Upper lobe of right lung (tissue), 1 donor: Measurements from ENCODE around the gene WDPCP. TPM values are rescaled to one million over a fixed set of nuclear protein-coding genes. Genes with fewer than 3 reads are reported as not detected.
"Not testable (repeated sequence)": the region's sequence is repeated elsewhere in the genome, so short reads cannot be mapped to it uniquely, and the experiment has no call there.

Source experiments
- ATAC-seq: fragments of 200-7000 bp; cut with Tn5 transposase; one replicate; pipeline ENCODE4 v1.9.1; 2020; ENCODE audit warnings: mild to moderate bottlenecking, moderate library complexity
- DNase-seq: peaks from one replicate; pipeline ENCODE4 v3.0.0-alpha.2; 2020
- H3K27ac ChIP-seq: fragments of 200-600 bp; one replicate; pipeline ENCODE4 v1.8.0; 2022
- H3K27me3 ChIP-seq: fragments of 200-600 bp; one replicate; pipeline ENCODE4 v1.8.0; 2022; ENCODE audit warnings: mild to moderate bottlenecking
- H3K36me3 ChIP-seq: fragments of 200-600 bp; one replicate; pipeline ENCODE4 v1.8.0; 2022
- H3K4me1 ChIP-seq: fragments of 200-600 bp; one replicate; pipeline ENCODE4 v1.8.0; 2022
- H3K4me3 ChIP-seq: fragments of 200-600 bp; one replicate; pipeline ENCODE4 v1.8.0; 2022; ENCODE audit warnings: mild to moderate bottlenecking
- H3K9me3 ChIP-seq: fragments of 200-600 bp; one replicate; pipeline ENCODE4 v1.8.0; 2022
- CTCF ChIP-seq: fragments of 200-600 bp; IDR thresholded peaks from one replicate; pipeline ENCODE4 v1.8.0; 2022; ENCODE audit warnings: antibody characterized with exemption
- intact Hi-C: fragments of 100-400 bp; cut with DNase I; formaldehyde crosslinking; loops from one replicate; pipeline ENCODE4 v1.11.0; 2022
- total RNA-seq: library from RNA; stranded (reverse); fragmentation: NEBNext Ultra II Directional; extraction: Animal tissue kit (Norgen Biotek cat#: 25700); gene quantifications from one replicate; pipeline ENCODE4 v1.2.1, GENCODE V29; 2021
- donor health status: DM: no; HTN: yes; CAD: no; lungs with severe emphysema.

The WDPCP gene
- total RNA-seq, 1 donor from 2014 or later = 8.6 TPM

GRCh38 chr2:63486861-63487290 is 101.4 kb downstream of the WDPCP start:
- H3K27me3 ChIP-seq = no peaks in the 10 kb centered on the region
- H3K27ac ChIP-seq = no peak overlapping the region
- ATAC-seq (no peak), DNase-seq (no peak)
- no peaks in the 10 kb centered on the region for H3K4me1 ChIP-seq
- no peaks in the 10 kb centered on the region for H3K9me3 ChIP-seq
- no peaks in the 10 kb centered on the region for H3K36me3 ChIP-seq
- intact Hi-C loops = no loop called here
- no peak overlapping the region for H3K4me3 ChIP-seq
- TF ChIP-seq CTCF = no peak

- Histone ChIP-seq H3K4me3 (no peak overlapping the region), H3K27ac (no peak overlapping the region), H3K4me1 (no peaks in the 10 kb centered on the region), H3K27me3 (no peaks in the 10 kb centered on the region), H3K9me3 (no peaks in the 10 kb centered on the region), H3K36me3 (no peaks in the 10 kb centered on the region)
- no peak for TF ChIP-seq CTCF
- intact Hi-C loops = no loop called here
- DNase-seq (no peak), ATAC-seq (no peak)
Measured at GRCh38 chr2:63484901-63485300, 103.4 kb downstream of the WDPCP start.

- no peaks in the 10 kb centered on the region for H3K4me1 ChIP-seq
Measured at GRCh38 chr2:63484481-63484880, 103.8 kb downstream of the WDPCP start.

GRCh38 chr2:63477686-63478085 is 110.6 kb downstream of the WDPCP start:
- H3K9me3 ChIP-seq = no peaks in the 10 kb centered on the region
- H3K4me1 ChIP-seq = no peaks in the 10 kb centered on the region
- no peak overlapping the region for H3K4me3 ChIP-seq
- DNase-seq (no peak), ATAC-seq (no peak)
- H3K27me3 ChIP-seq = no peaks in the 10 kb centered on the region
- TF ChIP-seq CTCF = no peak
- intact Hi-C loops = no loop called here
- H3K36me3 ChIP-seq = no peaks in the 10 kb centered on the region
- H3K27ac ChIP-seq = no peak overlapping the region

More at GRCh38 chr2:63484481-63484880, 103.8 kb downstream of the WDPCP start:
- no peak for ATAC-seq
- no peak overlapping the region for H3K27ac ChIP-seq
- intact Hi-C loops = no loop called here
- no peaks in the 10 kb centered on the region for H3K9me3 ChIP-seq
- no peak for TF ChIP-seq CTCF
- H3K36me3 ChIP-seq = no peaks in the 10 kb centered on the region
- H3K27me3 ChIP-seq = no peaks in the 10 kb centered on the region
- DNase-seq = no peak
- H3K4me3 ChIP-seq = no peak overlapping the region

- DNase-seq, H3K27me3 ChIP-seq, H3K4me3 ChIP-seq, H3K4me1 ChIP-seq, intact Hi-C loops, ATAC-seq, H3K27ac ChIP-seq, H3K9me3 ChIP-seq, H3K36me3 ChIP-seq: not testable (repeated sequence)
Measured at GRCh38 chr2:63469313-63469712, 119.0 kb downstream of the WDPCP start.

GRCh38 chr2:63465633-63466032 is 122.6 kb downstream of the WDPCP start:
- intact Hi-C loops = no loop called here
- Histone ChIP-seq H3K4me3 (no peak overlapping the region), H3K27ac (no peak overlapping the region), H3K36me3 (no peaks in the 10 kb centered on the region), H3K27me3 (no peaks in the 10 kb centered on the region), H3K9me3 (no peaks in the 10 kb centered on the region), H3K4me1 (no peaks in the 10 kb centered on the region)
- ATAC-seq = no peak
- no peak for DNase-seq
- TF ChIP-seq CTCF = no peak
